Measurements from ENCODE around the gene AGPS.

DNA sequence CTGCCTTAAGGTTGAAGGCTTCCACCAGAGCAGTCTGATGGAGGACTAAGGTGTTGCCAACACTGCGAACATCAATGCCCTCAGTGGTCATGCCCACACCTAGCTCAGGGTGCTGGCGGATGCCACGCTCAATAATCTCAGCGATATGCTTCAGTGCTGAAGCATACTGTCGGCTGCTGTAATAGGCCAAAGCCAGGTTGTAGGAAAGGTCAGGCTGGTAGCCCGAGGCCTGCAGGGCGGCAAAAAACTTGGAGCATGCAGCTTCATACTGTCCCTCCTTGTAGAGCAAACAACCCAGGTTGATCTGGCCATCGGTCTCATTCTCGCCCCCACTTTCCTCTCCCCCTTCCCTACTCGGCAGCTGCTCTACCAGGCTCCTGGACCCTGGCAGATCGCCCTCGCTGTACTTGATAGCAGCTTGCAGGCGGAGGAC is 159.4 kb downstream of the AGPS start:
- TF ChIP-seq CTCF (conservative IDR thresholded peaks at IDR 0.05; ENCODE audit: low read depth, low read length) (no peak), EZH2 (IDR thresholded peaks at IDR 0.05; ENCODE audit: borderline replicate concordance, low read depth, low read length, poor library complexity, severe bottlenecking) (no peak)
